Neural progenitor cell (in vitro differentiated cells): ENCODE results near the gene SNRNP35. TPM values are rescaled to one million over a fixed set of nuclear protein-coding genes. Genes with fewer than 3 reads are reported as not detected.

Source experiments
- DNase-seq: peaks from one replicate; pipeline ENCODE4 v3.0.0-alpha.2; 2016; ENCODE audit warnings: low spot score
- H2AFZ ChIP-seq: fragments of 200-600 bp; sonication (generic); replicated peaks from 2 replicates; pipeline ENCODE4 v1.6.1; 2016; ENCODE audit warnings: antibody characterized with exemption
- H3F3A ChIP-seq: fragments of 200-600 bp; sonication (generic); 2 replicates; pipeline ENCODE4 v1.6.1; 2016; ENCODE audit warnings: antibody characterized with exemption, low read depth
- H3K27ac ChIP-seq: fragments of 200-600 bp; sonication (generic); 2 replicates; pipeline ENCODE4 v1.5.1; 2016; ENCODE audit warnings: mild to moderate bottlenecking
- H3K27me3 ChIP-seq: fragments of 200-600 bp; sonication (generic); 2 replicates; pipeline ENCODE4 v1.6.1; 2016; ENCODE audit warnings: mild to moderate bottlenecking, moderate library complexity
- H3K36me3 ChIP-seq: fragments of 200-600 bp; sonication (generic); 2 replicates; pipeline ENCODE4 v1.5.1; 2016
- H3K4me1 ChIP-seq: fragments of 200-600 bp; sonication (generic); 2 replicates; pipeline ENCODE4 v1.6.1; 2016; ENCODE audit warnings: mixed run types
- H3K4me2 ChIP-seq: fragments of 200-600 bp; sonication (generic); 2 replicates; pipeline ENCODE4 v1.6.1; 2016
- H3K4me3 ChIP-seq: fragments of 200-600 bp; sonication (generic); 2 replicates; pipeline ENCODE4 v1.5.1; 2016
- H3K79me2 ChIP-seq: fragments of 200-600 bp; sonication (generic); 2 replicates; pipeline ENCODE4 v1.6.1; 2016; ENCODE audit warnings: low read depth
- H3K9ac ChIP-seq: fragments of 200-600 bp; sonication (generic); 2 replicates; pipeline ENCODE4 v1.6.1; 2016
- H3K9me3 ChIP-seq: fragments of 200-600 bp; sonication (generic); 2 replicates; pipeline ENCODE4 v1.5.1; 2016; ENCODE audit warnings: low read depth
- H4K20me1 ChIP-seq: fragments of 200-600 bp; sonication (generic); 2 replicates; pipeline ENCODE4 v1.6.1; 2016; ENCODE audit warnings: low read depth
- H3K27ac Mint-ChIP-seq: 3 replicates; pipeline ENCODE4 v1.8.0; 2021; ENCODE audit warnings: mixed read lengths
- H3K27me3 Mint-ChIP-seq: 2 replicates; pipeline ENCODE4 v1.8.0; 2022; ENCODE audit warnings: low read depth, mild to moderate bottlenecking, inconsistent platforms, moderate library complexity, mixed read lengths; ENCODE audit not compliant: insufficient read depth
- H3K36me3 Mint-ChIP-seq: 3 replicates; pipeline ENCODE4 v1.8.0; 2021; ENCODE audit warnings: mixed read lengths
- H3K4me1 Mint-ChIP-seq: 3 replicates; pipeline ENCODE4 v1.8.0; 2021; ENCODE audit warnings: mixed read lengths
- H3K4me3 Mint-ChIP-seq: 3 replicates; pipeline ENCODE4 v1.8.0; 2021; ENCODE audit warnings: mild to moderate bottlenecking, moderate library complexity, mixed read lengths
- H3K9me3 Mint-ChIP-seq: 3 replicates; pipeline ENCODE4 v1.8.0; 2020; ENCODE audit warnings: mixed read lengths
- EZH2 ChIP-seq: fragments of 200-600 bp; sonication (generic); IDR thresholded peaks from 2 replicates; pipeline ENCODE4 v1.6.1; 2017; ENCODE audit warnings: antibody characterized with exemption, mild to moderate bottlenecking, moderate library complexity
- EZH2phosphoT487 ChIP-seq: fragments of 200-600 bp; sonication (generic); IDR thresholded peaks from 2 replicates; pipeline ENCODE4 v1.6.1; 2017; ENCODE audit warnings: antibody characterized with exemption
- total RNA-seq: library from RNA; depleted of rRNA; stranded (reverse); fragments of >200 nt; gene quantifications from 2 replicates; pipeline ENCODE4 v1.2.3, GENCODE V29; 2015; ENCODE audit warnings: low replicate concordance
- TF ChIP-seq, protein P1 (sequence below): fragments of 200-600 bp; sonication (generic); IDR thresholded peaks from 2 replicates; pipeline ENCODE4 v1.5.1; 2017; ENCODE audit warnings: antibody characterized with exemption, mild to moderate bottlenecking

SNRNP35 gene
- total RNA-seq, 1 donor from 2014 or later: 12.6 TPM

DNA sequence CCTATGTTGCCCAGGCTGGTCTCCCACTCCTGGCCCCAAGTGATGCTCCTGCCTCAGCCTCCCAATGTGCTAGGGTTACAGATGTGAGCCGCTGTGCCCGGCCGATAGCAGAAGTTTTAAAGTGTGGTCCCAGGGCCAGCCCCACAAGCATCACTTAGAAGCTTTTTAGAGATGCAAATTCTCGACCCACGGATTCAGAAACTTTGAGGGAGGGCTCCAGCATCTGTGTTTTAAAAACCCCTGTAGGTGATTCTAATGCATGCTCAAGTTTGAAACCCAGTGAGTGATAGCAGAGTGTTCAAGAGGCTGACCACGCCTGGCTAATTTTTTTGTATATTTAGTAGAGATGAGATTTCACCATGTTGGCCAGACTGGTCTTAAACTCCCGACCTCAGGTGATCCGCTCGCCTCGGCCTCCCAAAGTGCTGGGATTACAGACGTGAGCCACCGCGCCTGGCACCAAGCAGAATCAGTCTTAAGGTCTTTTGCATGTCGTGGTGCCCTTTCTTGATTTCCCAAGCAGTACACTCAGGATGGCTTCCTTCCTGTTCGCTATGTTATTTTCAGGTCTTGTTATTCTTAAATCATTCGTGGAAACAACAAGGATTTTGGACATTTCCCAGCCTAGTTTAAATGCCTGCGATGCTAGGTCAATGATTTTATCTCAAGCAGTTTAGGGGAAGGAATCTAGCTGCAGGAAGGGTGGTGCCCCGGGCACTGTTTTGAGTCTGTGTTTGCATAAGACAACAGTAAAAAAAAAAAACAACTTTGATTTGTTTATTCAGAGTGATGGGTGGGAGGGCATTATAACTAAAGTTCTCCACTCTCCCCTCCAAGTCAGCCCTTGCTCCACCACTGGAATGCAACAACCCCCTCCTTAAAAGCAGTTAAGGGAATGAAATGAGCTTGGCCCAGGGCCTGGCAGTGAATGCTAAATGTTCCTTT is 12.3 kb upstream of the SNRNP35 start:
- Mint-ChIP-seq H3K27ac (peak overlapping the region; percentile 7), H3K36me3 (no peaks in the 10 kb centered on the region), H3K9me3 (no peaks in the 10 kb centered on the region), H3K4me1 (peaks cover 9% of the 10 kb centered on the region), H3K4me3 (no peak overlapping the region), H3K27me3 (peaks cover 5% of the 10 kb centered on the region)
- H2AFZ ChIP-seq: no peak overlapping the region
- H3K9ac ChIP-seq: no peak overlapping the region
- H3K4me1 ChIP-seq: no peaks in the 10 kb centered on the region
- no peak overlapping the region for H3K4me2 ChIP-seq
- no peaks in the 10 kb centered on the region for H4K20me1 ChIP-seq
- no peaks in the 10 kb centered on the region for H3F3A ChIP-seq
- H3K27ac ChIP-seq: no peak overlapping the region
- no peak overlapping the region for H3K4me3 ChIP-seq
- TF ChIP-seq EZH2phosphoT487 (no peak), EZH2 (no peak)
- TF ChIP-seq, protein P1, sequence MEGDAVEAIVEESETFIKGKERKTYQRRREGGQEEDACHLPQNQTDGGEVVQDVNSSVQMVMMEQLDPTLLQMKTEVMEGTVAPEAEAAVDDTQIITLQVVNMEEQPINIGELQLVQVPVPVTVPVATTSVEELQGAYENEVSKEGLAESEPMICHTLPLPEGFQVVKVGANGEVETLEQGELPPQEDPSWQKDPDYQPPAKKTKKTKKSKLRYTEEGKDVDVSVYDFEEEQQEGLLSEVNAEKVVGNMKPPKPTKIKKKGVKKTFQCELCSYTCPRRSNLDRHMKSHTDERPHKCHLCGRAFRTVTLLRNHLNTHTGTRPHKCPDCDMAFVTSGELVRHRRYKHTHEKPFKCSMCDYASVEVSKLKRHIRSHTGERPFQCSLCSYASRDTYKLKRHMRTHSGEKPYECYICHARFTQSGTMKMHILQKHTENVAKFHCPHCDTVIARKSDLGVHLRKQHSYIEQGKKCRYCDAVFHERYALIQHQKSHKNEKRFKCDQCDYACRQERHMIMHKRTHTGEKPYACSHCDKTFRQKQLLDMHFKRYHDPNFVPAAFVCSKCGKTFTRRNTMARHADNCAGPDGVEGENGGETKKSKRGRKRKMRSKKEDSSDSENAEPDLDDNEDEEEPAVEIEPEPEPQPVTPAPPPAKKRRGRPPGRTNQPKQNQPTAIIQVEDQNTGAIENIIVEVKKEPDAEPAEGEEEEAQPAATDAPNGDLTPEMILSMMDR: no peak
- no peaks in the 10 kb centered on the region for H3K27me3 ChIP-seq
- no peaks in the 10 kb centered on the region for H3K9me3 ChIP-seq
- DNase-seq: no peak
- no peaks in the 10 kb centered on the region for H3K36me3 ChIP-seq
- H3K79me2 ChIP-seq: no peaks in the 10 kb centered on the region

DNA sequence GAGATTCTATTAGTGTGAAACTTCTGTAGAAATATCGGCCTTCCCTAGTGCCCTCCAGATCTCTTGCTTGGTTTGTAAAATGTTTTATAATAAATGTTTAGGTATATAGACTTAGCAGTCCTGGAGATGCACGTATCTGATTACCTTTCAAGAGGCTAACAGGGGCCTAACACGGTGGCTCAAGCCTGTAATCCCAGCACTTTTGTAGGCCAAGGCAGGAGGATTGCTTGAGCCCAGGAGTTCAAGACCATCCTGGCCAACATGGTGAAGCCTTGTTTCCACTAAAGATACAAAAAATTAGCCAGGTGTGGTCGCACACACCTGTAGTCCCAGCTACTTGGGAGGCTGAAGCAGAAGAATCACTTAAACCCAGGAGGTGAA is 11.6 kb upstream of the SNRNP35 start:
- H3K27me3 Mint-ChIP-seq: peaks cover 5% of the 10 kb centered on the region
- H3K27ac Mint-ChIP-seq: peak overlapping the region; percentile 7
- Histone ChIP-seq H2AFZ (no peak overlapping the region), H3K27me3 (no peaks in the 10 kb centered on the region), H3K4me1 (no peaks in the 10 kb centered on the region), H3K9ac (no peak overlapping the region), H4K20me1 (no peaks in the 10 kb centered on the region), H3K4me3 (no peak overlapping the region), H3K79me2 (no peaks in the 10 kb centered on the region), H3K27ac (no peak overlapping the region), H3F3A (no peaks in the 10 kb centered on the region), H3K4me2 (no peak overlapping the region), H3K36me3 (no peaks in the 10 kb centered on the region), H3K9me3 (no peaks in the 10 kb centered on the region)
- no peaks in the 10 kb centered on the region for H3K36me3 Mint-ChIP-seq
- H3K9me3 Mint-ChIP-seq: no peaks in the 10 kb centered on the region
- peaks cover 9% of the 10 kb centered on the region for H3K4me1 Mint-ChIP-seq
- no peak for DNase-seq
- H3K4me3 Mint-ChIP-seq: no peak overlapping the region
- TF ChIP-seq EZH2phosphoT487 (no peak), EZH2 (no peak)
- TF ChIP-seq, protein P1: no peak

DNA sequence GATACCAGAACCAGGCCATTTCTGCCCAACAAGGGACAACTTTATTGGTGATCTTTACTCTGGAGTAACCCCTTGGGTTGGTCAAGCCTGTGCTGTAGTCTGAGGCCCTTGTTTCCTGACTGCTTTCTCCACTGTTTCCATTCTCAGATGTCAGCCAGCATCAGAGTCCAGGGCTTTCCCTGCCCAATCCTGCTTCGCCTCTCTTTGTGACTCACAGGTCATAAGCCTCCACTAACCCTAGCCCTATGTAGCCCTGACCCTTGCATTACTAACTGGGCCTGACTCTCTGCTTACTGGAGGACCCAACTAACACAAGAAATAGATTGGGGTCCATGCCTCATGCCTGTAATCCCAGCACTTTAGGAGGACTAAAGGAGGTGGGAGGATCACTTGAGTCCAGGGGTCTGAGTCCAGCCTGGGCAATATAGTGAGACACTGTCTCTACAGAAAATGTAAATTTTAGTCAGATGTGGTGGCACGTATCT is 8.6 kb upstream of the SNRNP35 start:
- Mint-ChIP-seq H3K27ac (no peak overlapping the region), H3K9me3 (no peaks in the 10 kb centered on the region), H3K4me1 (peaks cover 5% of the 10 kb centered on the region), H3K27me3 (peaks cover 6% of the 10 kb centered on the region), H3K36me3 (no peaks in the 10 kb centered on the region), H3K4me3 (no peak overlapping the region)
- TF ChIP-seq EZH2: no peak
- no peak for TF ChIP-seq EZH2phosphoT487
- no peaks in the 10 kb centered on the region for H3K9me3 ChIP-seq
- H4K20me1 ChIP-seq: no peaks in the 10 kb centered on the region
- H3K36me3 ChIP-seq: no peaks in the 10 kb centered on the region
- no peak for DNase-seq
- no peak overlapping the region for H3K27ac ChIP-seq
- peaks cover 11% of the 10 kb centered on the region for H3F3A ChIP-seq
- no peak overlapping the region for H3K4me3 ChIP-seq
- no peak overlapping the region for H3K4me2 ChIP-seq
- H3K4me1 ChIP-seq: no peaks in the 10 kb centered on the region
- no peaks in the 10 kb centered on the region for H3K79me2 ChIP-seq
- H2AFZ ChIP-seq: no peak overlapping the region
- no peaks in the 10 kb centered on the region for H3K27me3 ChIP-seq
- H3K9ac ChIP-seq: no peak overlapping the region

DNA sequence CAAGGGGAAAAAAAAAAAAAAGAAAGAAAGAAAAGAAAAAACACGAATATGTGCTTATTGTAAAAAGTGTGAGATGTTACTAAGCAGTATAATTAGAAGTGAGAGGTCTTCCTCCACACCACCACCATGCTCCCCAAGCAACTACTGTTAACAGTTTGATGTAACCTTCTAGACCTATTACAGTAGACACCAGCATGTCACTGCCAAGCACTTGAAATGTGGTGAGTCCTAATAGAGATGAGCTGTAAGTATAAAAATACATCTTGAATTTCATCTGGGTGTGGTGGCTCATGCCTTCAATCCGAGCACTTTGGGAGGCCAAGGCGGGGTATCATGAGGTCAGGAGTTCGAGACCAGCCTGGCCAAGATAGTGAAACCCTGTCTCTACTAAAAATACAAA is 8.1 kb upstream of the SNRNP35 start:
- no peaks in the 10 kb centered on the region for H3K36me3 ChIP-seq
- H4K20me1 ChIP-seq: no peaks in the 10 kb centered on the region
- H3K9me3 ChIP-seq: no peaks in the 10 kb centered on the region
- H2AFZ ChIP-seq: no peak overlapping the region
- no peaks in the 10 kb centered on the region for H3K27me3 ChIP-seq
- Mint-ChIP-seq H3K27me3 (peaks cover 5% of the 10 kb centered on the region), H3K27ac (no peak overlapping the region), H3K4me3 (no peak overlapping the region), H3K4me1 (peaks cover under 1% of the 10 kb centered on the region), H3K36me3 (no peaks in the 10 kb centered on the region), H3K9me3 (no peaks in the 10 kb centered on the region)
- peaks cover 11% of the 10 kb centered on the region for H3F3A ChIP-seq
- no peaks in the 10 kb centered on the region for H3K4me1 ChIP-seq
- no peak overlapping the region for H3K4me3 ChIP-seq
- H3K79me2 ChIP-seq: no peaks in the 10 kb centered on the region
- DNase-seq: no peak
- no peak overlapping the region for H3K9ac ChIP-seq
- H3K27ac ChIP-seq: no peak overlapping the region
- TF ChIP-seq EZH2: no peak
- TF ChIP-seq EZH2phosphoT487: no peak
- TF ChIP-seq, protein P1: no peak
- no peak overlapping the region for H3K4me2 ChIP-seq
